GM23338 (cell line): ENCODE results near the gene KCNJ2. TPM values are rescaled to one million over a fixed set of nuclear protein-coding genes. Genes with fewer than 3 reads are reported as not detected.

Source experiments
- ATAC-seq: fragments of 200-7000 bp; cut with Tn5 transposase; 3 replicates; pipeline ENCODE4 v1.9.1; 2020
- DNase-seq: peaks from one replicate; pipeline ENCODE4 v3.0.0-alpha.2; 2015; ENCODE audit warnings: low spot score
- H2AFZ ChIP-seq: fragments of 200-600 bp; sonication (generic); 2 replicates; pipeline ENCODE4 v1.8.0; 2016; ENCODE audit warnings: antibody characterized with exemption, mild to moderate bottlenecking, moderate library complexity
- H3F3A ChIP-seq: fragments of 200-600 bp; sonication (generic); replicated peaks from 2 replicates; pipeline ENCODE4 v1.8.0; 2017; ENCODE audit warnings: antibody characterized with exemption, mixed run types, low read depth
- H3K27ac ChIP-seq: fragments of 200-600 bp; sonication (generic); 2 replicates; pipeline ENCODE4 v1.6.1; 2016; ENCODE audit warnings: low read depth
- H3K27me3 ChIP-seq: fragments of 200-600 bp; sonication (generic); 2 replicates; pipeline ENCODE4 v1.8.0; 2016; ENCODE audit warnings: mild to moderate bottlenecking, mixed run types, moderate library complexity; ENCODE audit not compliant: insufficient read depth
- H3K36me3 ChIP-seq: fragments of 200-600 bp; sonication (generic); 2 replicates; pipeline ENCODE4 v1.8.0; 2016; ENCODE audit warnings: mild to moderate bottlenecking; ENCODE audit not compliant: insufficient read depth
- H3K4me1 ChIP-seq: fragments of 200-600 bp; sonication (generic); 2 replicates; pipeline ENCODE4 v1.8.0; 2016; ENCODE audit warnings: mild to moderate bottlenecking, moderate library complexity; ENCODE audit not compliant: insufficient read depth
- H3K4me2 ChIP-seq: fragments of 200-600 bp; sonication (generic); 2 replicates; pipeline ENCODE4 v1.7.1; 2017; ENCODE audit warnings: mixed run types
- H3K4me3 ChIP-seq: fragments of 200-600 bp; sonication (generic); 2 replicates; pipeline ENCODE4 v1.6.1; 2016; ENCODE audit warnings: mixed run types
- H3K79me2 ChIP-seq: fragments of 200-600 bp; sonication (generic); replicated peaks from 2 replicates; pipeline ENCODE4 v1.8.0; 2017; ENCODE audit warnings: mild to moderate bottlenecking; ENCODE audit not compliant: insufficient read depth
- H3K9me2 ChIP-seq: fragments of 200-600 bp; sonication (generic); 2 replicates; pipeline ENCODE4 v1.8.0; 2017; ENCODE audit not compliant: insufficient read depth
- H4K20me1 ChIP-seq: fragments of 200-600 bp; sonication (generic); replicated peaks from 2 replicates; pipeline ENCODE4 v1.8.0; 2017; ENCODE audit warnings: mild to moderate bottlenecking; ENCODE audit not compliant: insufficient read depth
- H3K27ac Mint-ChIP-seq: 2 replicates; pipeline ENCODE4 v1.8.0; 2020; ENCODE audit warnings: inconsistent platforms, mild to moderate bottlenecking, moderate library complexity, mixed read lengths
- H3K27me3 Mint-ChIP-seq: 3 replicates; pipeline ENCODE4 v1.8.0; 2022; ENCODE audit warnings: low read depth, mild to moderate bottlenecking, moderate library complexity, mixed read lengths, inconsistent platforms; ENCODE audit not compliant: insufficient read depth, poor library complexity
- H3K36me3 Mint-ChIP-seq: 3 replicates; pipeline ENCODE4 v1.8.0; 2021; ENCODE audit warnings: low read depth, mild to moderate bottlenecking, inconsistent platforms, moderate library complexity, mixed read lengths
- H3K4me1 Mint-ChIP-seq: 3 replicates; pipeline ENCODE4 v1.8.0; 2020; ENCODE audit warnings: mild to moderate bottlenecking, inconsistent platforms, mixed read lengths
- H3K4me3 Mint-ChIP-seq: 3 replicates; pipeline ENCODE4 v1.8.0; 2021; ENCODE audit warnings: moderate library complexity, mild to moderate bottlenecking, inconsistent platforms, mixed read lengths
- H3K9me3 Mint-ChIP-seq: 3 replicates; pipeline ENCODE4 v1.8.0; 2020; ENCODE audit warnings: moderate library complexity, mild to moderate bottlenecking, inconsistent platforms, mixed read lengths
- CREB1 ChIP-seq: fragments of 250-450 bp; sonication (Bioruptor Pico); IDR thresholded peaks from 2 replicates; pipeline ENCODE4 v1.5.0; 2020; ENCODE audit warnings: low read depth, mild to moderate bottlenecking, moderate library complexity
- CTCF ChIP-seq, 2 experiments: fragments of 200-600 bp in 1 of 2; sonication (generic) in 1 of 2; conservative IDR thresholded peaks; 2 replicates each; pipeline versions ENCODE4 v1.5.1 to v1.6.1; 2016 to 2017; ENCODE audit warnings: antibody characterized with exemption in 2 of 2, low read depth in 2 of 2, mild to moderate bottlenecking in 2 of 2, moderate library complexity in 1 of 2
- ETS1 ChIP-seq: IDR thresholded peaks from 2 replicates; pipeline ENCODE4 v1.6.1; 2016; ENCODE audit warnings: antibody characterized with exemption
- EZH2 ChIP-seq: fragments of 200-600 bp; sonication (generic); IDR thresholded peaks from one replicate; pipeline ENCODE4 v1.8.0; 2017; ENCODE audit warnings: antibody characterized with exemption, mild to moderate bottlenecking, low read depth; ENCODE audit not compliant: unreplicated experiment
- EZH2phosphoT487 ChIP-seq: fragments of 200-600 bp; sonication (generic); IDR thresholded peaks from one replicate; pipeline ENCODE4 v1.8.1; 2018; ENCODE audit warnings: antibody characterized with exemption; ENCODE audit not compliant: unreplicated experiment
- JUNB ChIP-seq: IDR thresholded peaks from one replicate; pipeline ENCODE4 v1.6.1; 2016; ENCODE audit warnings: antibody characterized with exemption; ENCODE audit not compliant: unreplicated experiment
- NANOG ChIP-seq: IDR thresholded peaks from 2 replicates; pipeline ENCODE4 v1.6.1; 2016; ENCODE audit warnings: antibody characterized with exemption, borderline replicate concordance
- POLR2AphosphoS5 ChIP-seq: IDR thresholded peaks from 2 replicates; pipeline ENCODE4 v1.6.1; 2016; ENCODE audit warnings: antibody characterized with exemption, low read depth
- STAT1 ChIP-seq: IDR thresholded peaks from one replicate; pipeline ENCODE4 v1.6.1; 2016; ENCODE audit warnings: antibody characterized with exemption; ENCODE audit not compliant: unreplicated experiment
- ZNF114 ChIP-seq: fragments of 250-450 bp; sonication (Bioruptor Pico); IDR thresholded peaks from 2 replicates; pipeline ENCODE4 v1.5.0; 2020; ENCODE audit warnings: mild to moderate bottlenecking, moderate library complexity
- ZNF331 ChIP-seq: fragments of 250-450 bp; sonication (Bioruptor Pico); IDR thresholded peaks from 2 replicates; pipeline ENCODE4 v1.5.0; 2020; ENCODE audit warnings: low read depth, mild to moderate bottlenecking, moderate library complexity
- ZNF462 ChIP-seq: fragments of 250-450 bp; sonication (Bioruptor Pico); IDR thresholded peaks from 2 replicates; pipeline ENCODE4 v1.5.0; 2020; ENCODE audit warnings: mild to moderate bottlenecking, moderate library complexity
- polyA plus RNA-seq: library from polyadenylated mRNA; unstranded; fragments of >200 nt; fragmentation: Nextera tagmentation; extraction: Ambion mirVana; gene quantifications from 2 replicates; pipeline ENCODE4 v1.2.1, GENCODE V29; 2016
- total RNA-seq: library from RNA; depleted of rRNA; stranded (reverse); fragments of >200 nt; shearing (Covaris generic); gene quantifications from 2 replicates; pipeline ENCODE4 v1.2.3, GENCODE V29; 2014
- TF ChIP-seq, protein P1 (sequence below): IDR thresholded peaks from one replicate; pipeline ENCODE4 v1.6.1; 2018; ENCODE audit warnings: antibody characterized with exemption; ENCODE audit not compliant: unreplicated experiment

The KCNJ2 gene
- total and polyA plus RNA-seq, 2 experiments from 2014 or later, result 2.1 to 4.4 TPM

GRCh38 chr17:70137451-70138230 is 31.7 kb upstream of the KCNJ2 start:
- Histone ChIP-seq H3K4me1 (peaks cover 15% of the 10 kb centered on the region; the same call in 1 of the 2 replicates), H3K9me2 (peaks cover under 1% of the 10 kb centered on the region; the same call in 1 of the 2 replicates), H3K4me3 (no peak overlapping the region), H4K20me1 (no peaks in the 10 kb centered on the region), H3K36me3 (no peaks in the 10 kb centered on the region), H3K27me3 (no peaks in the 10 kb centered on the region), H3K79me2 (no peaks in the 10 kb centered on the region), H3K27ac (no peak overlapping the region), H3F3A (no peaks in the 10 kb centered on the region), H2AFZ (peak overlapping the region; percentile 90), H3K4me2 (no peak overlapping the region)
- no peaks in the 10 kb centered on the region for H3K9me3 Mint-ChIP-seq
- peak; percentile 45 for ATAC-seq
- H3K4me1 Mint-ChIP-seq, result peaks cover 7% of the 10 kb centered on the region; the same call in 2 of the 3 replicates
- H3K4me3 Mint-ChIP-seq, result no peak overlapping the region
- H3K36me3 Mint-ChIP-seq, result no peaks in the 10 kb centered on the region
- no peak for TF ChIP-seq CREB1 (CRISPR knock-in tag)
- no peak for TF ChIP-seq EZH2
- TF ChIP-seq STAT1, result no peak
- TF ChIP-seq EZH2phosphoT487, result no peak
- no peak for TF ChIP-seq POLR2AphosphoS5
- no peak for TF ChIP-seq JUNB
- no peak for TF ChIP-seq NANOG
- no peak for TF ChIP-seq ZNF462 (CRISPR knock-in tag)
- no peak for TF ChIP-seq ZNF331 (CRISPR knock-in tag)
- TF ChIP-seq, protein P1, sequence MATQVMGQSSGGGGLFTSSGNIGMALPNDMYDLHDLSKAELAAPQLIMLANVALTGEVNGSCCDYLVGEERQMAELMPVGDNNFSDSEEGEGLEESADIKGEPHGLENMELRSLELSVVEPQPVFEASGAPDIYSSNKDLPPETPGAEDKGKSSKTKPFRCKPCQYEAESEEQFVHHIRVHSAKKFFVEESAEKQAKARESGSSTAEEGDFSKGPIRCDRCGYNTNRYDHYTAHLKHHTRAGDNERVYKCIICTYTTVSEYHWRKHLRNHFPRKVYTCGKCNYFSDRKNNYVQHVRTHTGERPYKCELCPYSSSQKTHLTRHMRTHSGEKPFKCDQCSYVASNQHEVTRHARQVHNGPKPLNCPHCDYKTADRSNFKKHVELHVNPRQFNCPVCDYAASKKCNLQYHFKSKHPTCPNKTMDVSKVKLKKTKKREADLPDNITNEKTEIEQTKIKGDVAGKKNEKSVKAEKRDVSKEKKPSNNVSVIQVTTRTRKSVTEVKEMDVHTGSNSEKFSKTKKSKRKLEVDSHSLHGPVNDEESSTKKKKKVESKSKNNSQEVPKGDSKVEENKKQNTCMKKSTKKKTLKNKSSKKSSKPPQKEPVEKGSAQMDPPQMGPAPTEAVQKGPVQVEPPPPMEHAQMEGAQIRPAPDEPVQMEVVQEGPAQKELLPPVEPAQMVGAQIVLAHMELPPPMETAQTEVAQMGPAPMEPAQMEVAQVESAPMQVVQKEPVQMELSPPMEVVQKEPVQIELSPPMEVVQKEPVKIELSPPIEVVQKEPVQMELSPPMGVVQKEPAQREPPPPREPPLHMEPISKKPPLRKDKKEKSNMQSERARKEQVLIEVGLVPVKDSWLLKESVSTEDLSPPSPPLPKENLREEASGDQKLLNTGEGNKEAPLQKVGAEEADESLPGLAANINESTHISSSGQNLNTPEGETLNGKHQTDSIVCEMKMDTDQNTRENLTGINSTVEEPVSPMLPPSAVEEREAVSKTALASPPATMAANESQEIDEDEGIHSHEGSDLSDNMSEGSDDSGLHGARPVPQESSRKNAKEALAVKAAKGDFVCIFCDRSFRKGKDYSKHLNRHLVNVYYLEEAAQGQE, result no peak
- no peak for TF ChIP-seq ZNF114 (CRISPR knock-in tag)
- TF ChIP-seq ETS1, result no peak
- TF ChIP-seq CTCF (conservative IDR thresholded peaks at IDR 0.05; ENCODE audit: low read depth in 2 of 2), result no peak
- H3K27me3 Mint-ChIP-seq, result peaks cover 3% of the 10 kb centered on the region
- peak; percentile 3 for DNase-seq
- H3K27ac Mint-ChIP-seq, result no peak overlapping the region
